ENCODE measurements around the gene SVOPL.

- TF ChIP-seq, protein P1, sequence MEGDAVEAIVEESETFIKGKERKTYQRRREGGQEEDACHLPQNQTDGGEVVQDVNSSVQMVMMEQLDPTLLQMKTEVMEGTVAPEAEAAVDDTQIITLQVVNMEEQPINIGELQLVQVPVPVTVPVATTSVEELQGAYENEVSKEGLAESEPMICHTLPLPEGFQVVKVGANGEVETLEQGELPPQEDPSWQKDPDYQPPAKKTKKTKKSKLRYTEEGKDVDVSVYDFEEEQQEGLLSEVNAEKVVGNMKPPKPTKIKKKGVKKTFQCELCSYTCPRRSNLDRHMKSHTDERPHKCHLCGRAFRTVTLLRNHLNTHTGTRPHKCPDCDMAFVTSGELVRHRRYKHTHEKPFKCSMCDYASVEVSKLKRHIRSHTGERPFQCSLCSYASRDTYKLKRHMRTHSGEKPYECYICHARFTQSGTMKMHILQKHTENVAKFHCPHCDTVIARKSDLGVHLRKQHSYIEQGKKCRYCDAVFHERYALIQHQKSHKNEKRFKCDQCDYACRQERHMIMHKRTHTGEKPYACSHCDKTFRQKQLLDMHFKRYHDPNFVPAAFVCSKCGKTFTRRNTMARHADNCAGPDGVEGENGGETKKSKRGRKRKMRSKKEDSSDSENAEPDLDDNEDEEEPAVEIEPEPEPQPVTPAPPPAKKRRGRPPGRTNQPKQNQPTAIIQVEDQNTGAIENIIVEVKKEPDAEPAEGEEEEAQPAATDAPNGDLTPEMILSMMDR (IDR thresholded peaks at IDR 0.05): no peak
- TF ChIP-seq POLR2A (IDR thresholded peaks at IDR 0.05): no peak
Observed at GRCh38 chr7:138649506-138649905, 51.7 kb downstream of the SVOPL start.

Data from uterus (tissue), 2 donors.